COLO668 (cell line): ENCODE measurements around the gene SBF2.
A peak's percentile ranks its signal among the peaks of the same experiment; 100 is the strongest.
"Not testable (repeated sequence)": the region's sequence is repeated elsewhere in the genome, so short reads cannot be mapped to it uniquely, and the experiment has no call there.

Experiments used
- DNase-seq: peaks from one replicate; lab custom pipeline; 2025; ENCODE audit not compliant: unreplicated experiment; lab: John Stamatoyannopoulos, UW

Gene SBF2

DNA sequence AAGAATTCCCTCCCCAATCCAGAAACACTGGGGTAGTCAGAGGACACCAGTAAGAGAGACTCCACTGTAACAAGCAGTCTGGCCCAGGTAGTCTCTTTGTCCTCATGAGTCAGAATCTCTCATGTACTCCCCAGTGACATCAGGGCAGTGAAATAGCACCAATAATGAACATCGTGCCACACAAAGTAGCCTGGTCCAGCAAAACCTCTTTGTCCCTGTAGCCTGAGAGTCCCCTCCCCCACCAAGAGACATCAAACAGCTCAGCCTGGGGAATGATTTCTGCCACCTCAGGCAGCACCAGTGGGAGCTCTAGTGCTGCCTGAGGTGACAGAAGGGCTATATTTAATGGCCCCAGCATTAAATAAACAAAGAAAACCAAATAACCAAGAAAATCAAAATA, 88.1 kb downstream of the SBF2 start:
- DNase-seq, result no peak

- DNase-seq, result no peak
These were observed 90.0 kb downstream of the SBF2 start for GRCh38 chr11:10204021-10204420.

DNA sequence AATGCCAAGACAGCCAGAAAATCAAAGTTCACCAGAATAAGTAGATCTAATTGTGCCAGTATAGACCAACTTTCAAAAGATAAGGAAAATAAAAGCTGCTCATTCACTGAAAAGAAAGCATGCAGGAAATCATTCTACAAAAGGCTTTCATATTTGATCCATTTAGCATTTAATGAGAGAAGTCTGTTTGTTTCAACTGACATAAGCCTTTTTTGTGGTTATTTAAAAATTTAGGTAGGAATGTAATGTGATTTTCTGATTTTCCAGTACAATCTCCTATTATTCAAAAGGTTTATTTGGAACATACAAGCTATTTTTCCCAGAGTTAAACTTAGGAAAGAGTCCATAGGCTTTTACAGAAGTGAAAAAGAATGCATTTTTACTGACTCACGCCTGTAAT, 92.7 kb downstream of the SBF2 start:
- no peak for DNase-seq

DNA sequence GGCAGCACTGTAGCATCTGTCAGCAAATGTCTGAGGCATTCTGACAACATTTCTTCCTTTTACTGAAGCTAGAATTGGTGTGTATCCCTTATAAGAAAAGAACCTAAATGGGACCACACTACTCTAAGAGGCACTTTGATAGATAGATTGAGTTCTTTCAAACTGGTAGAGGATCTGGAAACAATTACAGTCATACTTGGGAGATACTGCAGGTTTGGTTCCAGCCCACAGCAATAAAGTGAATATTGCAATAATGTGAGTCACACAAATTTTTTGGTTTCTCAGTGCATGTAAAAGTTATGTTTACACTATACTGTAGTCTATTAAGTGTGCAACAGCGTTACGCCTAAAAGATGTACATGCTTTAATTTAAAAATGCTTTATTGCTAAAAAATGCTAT, 96.9 kb downstream of the SBF2 start:
- no peak for DNase-seq

DNA sequence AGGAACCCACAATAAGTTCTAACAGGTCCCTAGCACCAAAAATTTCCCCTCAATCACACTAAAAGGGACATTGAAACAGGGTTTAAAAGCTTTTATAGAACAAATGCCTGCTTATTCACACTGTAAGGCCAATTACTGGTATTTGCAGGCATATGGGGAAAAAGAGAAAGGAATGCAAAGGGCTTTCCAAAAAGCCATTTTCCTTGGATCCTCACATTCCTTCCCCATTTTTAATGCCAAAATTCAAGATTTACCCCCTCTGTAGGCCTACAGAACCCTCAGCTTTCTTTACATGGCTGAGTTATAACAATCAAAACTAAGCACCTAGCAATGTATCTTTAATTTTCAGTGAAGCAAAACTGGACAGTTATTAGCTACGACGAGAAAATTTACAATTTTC, 102.0 kb downstream of the SBF2 start:
- no peak for DNase-seq

GRCh38 chr11:10181811-10182210, 112.2 kb downstream of the SBF2 start:
- no peak for DNase-seq

DNA sequence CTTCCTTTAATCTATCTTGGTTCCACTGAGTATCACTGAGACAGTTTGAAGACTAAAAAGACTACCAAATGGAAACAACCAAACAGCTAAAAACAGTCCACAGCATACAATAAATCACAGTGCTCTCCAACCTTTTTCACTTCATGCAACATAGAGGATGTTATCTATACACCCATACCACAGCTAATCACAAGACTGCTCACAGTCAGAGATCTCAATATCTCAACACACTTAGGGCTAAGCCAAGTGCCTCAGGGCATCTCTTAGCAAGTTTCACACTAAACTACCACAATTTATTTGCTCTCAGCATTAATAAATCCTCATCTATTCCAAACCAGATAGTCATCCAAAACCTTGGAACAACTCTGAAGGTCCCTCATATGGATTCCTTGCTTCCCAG, 129.4 kb downstream of the SBF2 start:
- no peak for DNase-seq

- DNase-seq, result no peak
These were observed 131.8 kb downstream of the SBF2 start for GRCh38 chr11:10162222-10162621.

DNA sequence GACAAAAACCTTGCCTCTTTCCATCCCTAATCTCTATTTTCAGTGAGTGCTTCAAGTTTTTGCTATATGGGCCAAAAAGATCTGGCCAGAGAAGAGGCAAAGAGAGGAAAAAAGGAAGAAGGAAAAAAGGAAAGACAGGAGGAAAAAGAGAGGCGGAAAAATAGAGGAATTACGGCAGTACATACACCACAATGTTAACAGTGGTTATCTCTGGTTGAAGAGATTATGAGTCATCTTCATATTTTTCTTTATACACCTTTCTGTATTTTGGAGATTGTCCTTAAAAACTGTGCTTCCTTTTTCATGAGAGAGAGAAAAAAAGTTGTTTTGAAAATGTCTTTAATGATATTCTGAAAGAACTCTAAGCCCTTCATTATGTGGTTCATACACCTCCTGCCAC, 133.7 kb downstream of the SBF2 start:
- DNase-seq, result no peak

DNA sequence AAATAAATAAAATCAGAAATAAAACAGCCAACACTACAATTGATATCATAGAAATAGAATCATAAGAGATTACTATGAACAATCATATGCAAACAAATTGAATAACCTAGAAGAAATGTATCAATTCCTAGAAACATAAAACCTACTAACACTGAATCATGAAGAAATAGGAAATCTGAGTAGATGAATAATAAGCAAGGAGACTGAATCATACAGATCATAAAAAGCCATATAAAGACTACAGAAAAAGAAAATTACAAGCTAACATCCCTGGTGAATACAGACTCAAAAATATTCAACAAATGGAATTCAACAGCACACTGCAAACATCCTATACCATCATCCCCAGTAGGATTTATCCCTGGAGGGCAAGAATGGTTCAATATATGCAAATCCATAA, 135.6 kb downstream of the SBF2 start:
- DNase-seq, result no peak

DNA sequence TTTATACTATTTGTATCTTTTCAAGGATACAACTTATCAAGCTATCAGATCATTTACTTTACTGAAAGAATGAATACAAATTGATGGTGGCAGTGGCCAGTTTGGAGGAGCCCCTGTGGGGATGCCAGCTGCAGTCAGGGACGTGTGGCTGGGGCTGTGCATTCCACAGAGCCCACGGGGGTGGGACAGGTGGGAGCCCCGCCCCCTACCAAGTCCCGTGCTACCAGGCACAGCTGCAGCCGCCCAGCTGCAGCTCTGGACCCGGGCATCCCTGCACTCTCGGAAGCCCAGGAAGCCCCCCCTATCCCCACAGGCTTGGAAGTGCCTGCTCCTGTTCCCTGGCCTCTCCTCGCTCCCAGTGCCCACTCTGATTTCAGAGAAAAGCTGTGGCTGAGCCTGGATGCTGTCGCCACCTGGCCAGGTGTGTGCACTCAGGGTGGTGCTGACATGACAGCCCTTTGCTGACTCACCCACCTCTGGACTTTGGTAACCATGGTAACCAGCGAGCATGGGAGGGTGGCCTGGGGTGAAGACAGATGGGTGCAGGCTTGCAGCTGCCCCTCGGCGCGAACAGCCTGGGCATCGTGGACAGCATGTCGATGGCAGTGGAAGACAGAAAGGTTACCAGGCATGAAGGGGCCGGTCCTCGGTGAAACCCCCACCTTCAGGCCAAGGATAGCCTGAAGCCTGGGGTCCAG, 138.1 kb downstream of the SBF2 start:
- DNase-seq, result peak; percentile 77

GRCh38 chr11:10150800-10151199, 143.2 kb downstream of the SBF2 start:
- no peak for DNase-seq

DNA sequence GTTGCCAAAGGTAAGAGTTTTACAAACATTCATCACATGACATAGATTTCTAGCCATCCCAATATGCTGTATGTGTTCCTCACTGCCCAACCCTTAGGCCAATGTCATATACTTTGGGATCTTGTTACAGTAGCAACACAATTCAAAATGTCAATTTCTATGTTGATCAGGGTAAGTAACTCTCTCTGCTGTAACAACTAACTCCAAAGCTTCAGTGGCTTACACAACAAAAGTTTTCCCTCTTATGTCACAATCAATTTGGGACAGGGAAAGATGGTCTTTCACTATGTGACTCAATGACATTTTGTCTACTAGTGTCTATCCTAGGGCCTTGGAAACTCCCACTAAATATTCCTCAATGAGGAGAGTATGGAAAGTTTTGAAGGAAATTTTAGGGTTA, 144.5 kb downstream of the SBF2 start:
- DNase-seq, result no peak

- no peak for DNase-seq
These were observed 146.8 kb downstream of the SBF2 start for GRCh38 chr11:10147195-10147594.

DNA sequence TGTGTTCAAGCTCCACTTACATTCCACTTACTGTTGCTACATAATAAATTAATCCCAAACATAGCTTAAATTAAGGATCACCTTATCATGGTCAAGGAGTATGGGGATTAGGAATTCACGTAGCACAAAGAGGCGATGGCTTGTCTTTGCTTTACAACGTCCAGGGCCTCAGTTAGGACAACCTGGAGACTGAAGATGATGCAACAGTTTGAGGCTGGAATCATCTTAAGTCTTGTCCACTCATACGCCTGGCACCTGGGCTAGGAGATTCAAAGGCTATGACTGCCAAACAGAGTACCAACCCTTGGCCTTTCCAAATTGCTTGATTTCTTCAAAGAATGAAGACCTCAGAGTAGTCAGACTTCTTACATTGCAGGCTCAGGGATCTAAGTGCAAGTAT, 149.1 kb downstream of the SBF2 start:
- DNase-seq, result no peak

DNA sequence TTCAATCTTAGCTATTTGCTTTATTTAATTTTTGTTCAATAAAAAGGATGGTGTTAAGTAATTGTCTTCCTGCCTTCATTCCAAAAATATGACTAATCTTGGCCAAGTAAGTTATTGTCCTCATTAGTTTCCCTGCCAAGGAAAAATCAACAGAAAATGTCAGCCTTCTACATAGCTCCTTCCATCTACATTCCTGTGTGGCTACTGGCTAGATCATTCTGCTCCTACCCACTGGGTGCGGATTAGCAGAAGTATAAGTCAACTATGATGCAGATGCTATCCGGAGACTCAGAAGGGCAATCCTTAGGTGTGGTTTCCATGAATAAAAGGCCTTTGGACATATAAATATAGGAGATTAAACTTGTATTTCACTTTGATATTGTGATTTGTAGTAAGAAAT, 154.4 kb downstream of the SBF2 start:
- no peak for DNase-seq

- no peak for DNase-seq
These were observed 154.9 kb downstream of the SBF2 start for GRCh38 chr11:10139143-10139542.

- DNase-seq, result no peak
These were observed 159.0 kb downstream of the SBF2 start for GRCh38 chr11:10134975-10135481.

GRCh38 chr11:10134226-10134625, 159.8 kb downstream of the SBF2 start:
- not testable (repeated sequence) for DNase-seq

GRCh38 chr11:10133251-10133650, 160.8 kb downstream of the SBF2 start:
- not testable (repeated sequence) for DNase-seq

- no peak for DNase-seq
These were observed 163.1 kb downstream of the SBF2 start for GRCh38 chr11:10130875-10131274.

DNA sequence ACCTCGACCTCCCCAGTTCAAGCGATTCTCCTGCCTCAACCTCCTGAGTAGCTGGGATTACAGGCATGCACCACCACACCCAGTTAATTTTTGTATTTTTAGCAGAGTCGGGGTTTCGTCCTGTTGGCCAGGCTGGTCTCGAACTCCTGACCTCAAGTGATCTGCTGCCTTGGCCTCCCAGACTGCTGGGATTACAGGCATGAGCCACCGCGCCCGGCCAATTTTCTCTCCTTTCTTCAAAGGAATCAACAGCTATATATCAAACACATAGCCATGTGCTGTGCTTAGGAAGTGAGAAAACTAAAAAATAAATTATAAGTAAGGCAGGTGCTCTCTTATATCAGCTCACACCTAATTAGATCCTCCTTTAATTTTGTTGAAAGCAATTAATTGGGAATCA, 164.8 kb downstream of the SBF2 start:
- DNase-seq, result not testable (repeated sequence)

- no peak for DNase-seq
These were observed 168.4 kb downstream of the SBF2 start for GRCh38 chr11:10125522-10126133.
